Thoracic aorta (tissue), 2 donors: ENCODE measurements around the gene SF1. TPM values are rescaled to one million over a fixed set of nuclear protein-coding genes. Genes with fewer than 3 reads are reported as not detected.

ENCODE experiments used
- ATAC-seq: fragments of 150-250 bp; one replicate; pipeline ENCODE4 v1.8.0; 2017; ENCODE audit warnings: low read depth; ENCODE audit not compliant: insufficient number of reproducible peaks, low FRiP score
- DNase-seq: peaks from one replicate; pipeline ENCODE4 v3.0.0-alpha.2; 2020; ENCODE audit warnings: low spot score
- H3K27ac ChIP-seq, 2 donors: fragments of 200-600 bp; sonication (generic); 1 replicate in 1 of 2; 2 replicates in 1 of 2; pipeline ENCODE4 v1.5.1; 2016; ENCODE audit warnings: mild to moderate bottlenecking in 2 of 2, moderate library complexity in 2 of 2
- H3K27me3 ChIP-seq: fragments of 200-600 bp; sonication (generic); replicated peaks from 2 replicates; pipeline ENCODE4 v1.6.0; 2016; ENCODE audit warnings: mild to moderate bottlenecking; ENCODE audit not compliant: insufficient read depth
- H3K36me3 ChIP-seq: fragments of 200-600 bp; sonication (generic); one replicate; pipeline ENCODE4 v1.5.1; 2016
- H3K4me1 ChIP-seq, 2 donors: fragments of 200-600 bp; sonication (generic); 1 replicate in 1 of 2; 2 replicates in 1 of 2; pipeline versions ENCODE4 v1.5.1 to v1.6.0; 2016; ENCODE audit warnings: low read depth in 2 of 2, mild to moderate bottlenecking in 1 of 2; ENCODE audit not compliant: control insufficient read depth in 1 of 2
- H3K4me3 ChIP-seq: fragments of 200-600 bp; sonication (generic); 2 replicates; pipeline ENCODE4 v1.5.1; 2016; ENCODE audit warnings: mild to moderate bottlenecking
- H3K9me3 ChIP-seq: fragments of 200-600 bp; sonication (generic); 2 replicates; pipeline ENCODE4 v1.5.1; 2016
- CTCF ChIP-seq: fragments of 200-600 bp; sonication (generic); IDR thresholded peaks from one replicate; pipeline ENCODE4 v1.5.1; 2019; ENCODE audit warnings: antibody characterized with exemption
- total RNA-seq, 2 donors: library from RNA; depleted of rRNA; stranded (reverse); fragments of >200 nt; gene quantifications; one replicate each; pipeline versions ENCODE4 v1.1.0 to v1.2.3, GENCODE V29; 2016

The SF1 gene
- total RNA-seq, 2 donors from 2014 or later, result 250 to 512 TPM

GRCh38 chr11:64800303-64801157 lies 22.2 kb upstream of the SF1 start:
- no peaks in the 10 kb centered on the region for H3K27me3 ChIP-seq
- H3K36me3 ChIP-seq, result peaks cover 4% of the 10 kb centered on the region
- no peak for ATAC-seq
- H3K27ac ChIP-seq, result no peak overlapping the region
- no peak for TF ChIP-seq CTCF
- H3K9me3 ChIP-seq, result no peaks in the 10 kb centered on the region
- no peak overlapping the region for H3K4me3 ChIP-seq
- H3K4me1 ChIP-seq, result peaks cover 21 to 27% of the 10 kb centered on the region in 2 donors
- no peak for DNase-seq

DNA sequence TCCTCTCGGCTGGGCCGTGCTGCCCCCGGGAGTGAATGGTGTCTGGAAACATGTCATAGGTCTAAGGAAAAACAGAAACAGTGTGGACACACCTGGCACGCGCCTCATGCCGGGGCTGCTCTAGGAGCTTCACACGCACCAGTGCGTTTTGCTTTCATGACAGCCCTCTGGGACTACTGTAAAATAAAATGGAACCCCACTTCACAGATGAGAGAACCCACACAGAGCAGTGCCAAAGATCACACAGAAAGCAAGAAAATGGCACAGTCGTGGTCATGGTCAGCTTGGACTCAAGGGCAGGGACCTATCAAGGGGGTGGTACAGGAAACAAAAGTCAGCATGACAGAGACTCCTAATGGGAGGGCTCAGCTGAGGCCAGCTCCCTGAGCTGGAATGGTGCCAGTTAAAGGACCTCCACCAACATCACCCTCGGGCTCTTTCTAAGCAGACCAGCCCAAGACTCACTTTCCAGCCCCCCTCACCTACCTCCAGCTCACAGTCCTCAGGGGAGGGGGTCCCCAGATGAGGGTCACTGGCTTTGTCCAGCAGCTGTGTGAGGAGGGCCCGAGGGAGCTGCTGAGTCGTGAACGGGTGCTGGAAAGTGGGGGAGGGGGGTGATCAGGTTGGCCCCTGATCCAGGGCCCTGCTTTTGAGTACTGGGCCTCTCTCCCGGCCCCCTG lies 21.4 kb upstream of the SF1 start:
- DNase-seq (no peak), ATAC-seq (no peak)
- H3K36me3 ChIP-seq, result no peaks in the 10 kb centered on the region
- H3K4me1 ChIP-seq, result peaks cover 21 to 25% of the 10 kb centered on the region in 2 donors
- no peaks in the 10 kb centered on the region for H3K9me3 ChIP-seq
- H3K27ac ChIP-seq, result no peak overlapping the region
- no peak overlapping the region for H3K4me3 ChIP-seq
- no peaks in the 10 kb centered on the region for H3K27me3 ChIP-seq
- no peak for TF ChIP-seq CTCF

DNA sequence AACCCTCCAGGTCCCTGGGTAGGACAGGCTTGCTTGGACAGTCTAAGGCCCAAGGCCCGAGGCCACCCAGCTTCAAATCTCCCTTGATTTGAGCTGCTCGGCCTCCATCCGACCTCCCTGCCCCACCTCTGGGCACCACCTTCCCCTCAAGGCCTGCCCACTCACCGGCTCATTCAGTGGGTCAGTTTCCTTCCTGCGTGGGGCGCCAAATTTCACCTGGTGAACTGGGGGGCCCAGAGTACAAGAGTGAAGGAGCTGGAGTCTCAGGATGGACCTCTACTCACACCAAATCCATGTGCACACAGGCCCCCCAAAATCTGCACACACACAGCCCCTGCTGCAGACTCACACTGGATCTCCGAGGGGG lies 20.9 kb upstream of the SF1 start:
- Histone ChIP-seq H3K9me3 (no peaks in the 10 kb centered on the region), H3K27ac (no peak overlapping the region), H3K36me3 (no peaks in the 10 kb centered on the region), H3K4me3 (no peak overlapping the region), H3K27me3 (no peaks in the 10 kb centered on the region), H3K4me1 (peaks cover 16 to 20% of the 10 kb centered on the region in 2 donors)
- no peak for DNase-seq
- TF ChIP-seq CTCF, result no peak
- ATAC-seq, result no peak

DNA sequence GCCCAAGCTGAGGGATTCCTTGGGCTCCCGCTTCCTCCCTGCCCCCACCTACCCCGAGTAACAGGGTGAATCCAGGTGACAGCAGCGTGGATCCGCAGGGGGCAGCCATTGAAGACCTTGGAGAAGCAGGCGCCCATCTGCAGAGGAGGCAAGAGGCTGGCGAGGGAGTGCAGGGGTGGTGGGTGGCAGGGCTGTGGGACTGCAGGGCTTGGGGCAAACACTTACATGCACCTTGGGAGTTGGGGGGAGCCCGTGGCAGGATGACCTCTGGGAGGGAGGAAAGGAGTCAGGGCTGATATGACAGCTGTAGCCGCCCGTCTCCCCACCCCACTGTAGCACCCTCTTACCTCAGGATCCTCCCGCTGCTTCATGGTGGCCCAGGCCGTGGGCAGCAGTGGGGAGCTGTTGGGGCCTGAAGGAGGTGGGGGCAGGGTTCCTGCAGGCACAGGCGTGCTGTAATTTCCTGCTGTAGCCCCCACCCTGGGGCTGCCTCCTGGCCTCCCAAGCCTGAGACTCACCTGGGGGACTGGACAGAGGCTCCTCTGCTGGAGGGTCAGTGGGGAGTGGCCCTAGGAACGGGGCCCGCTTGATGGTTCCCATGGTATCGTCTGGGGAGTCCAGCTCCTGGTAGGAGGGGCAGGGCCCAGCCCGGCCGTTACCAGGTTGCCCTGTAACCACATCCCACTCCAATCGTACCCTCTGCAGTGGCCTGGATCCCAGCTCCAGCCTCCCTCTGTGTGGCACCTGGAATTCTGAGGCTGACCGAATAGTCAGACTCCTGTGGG lies 18.6 kb upstream of the SF1 start:
- no peaks in the 10 kb centered on the region for H3K36me3 ChIP-seq
- no peak overlapping the region for H3K27ac ChIP-seq
- no peak for ATAC-seq
- TF ChIP-seq CTCF, result no peak
- peaks cover 2 to 5% of the 10 kb centered on the region in 2 donors for H3K4me1 ChIP-seq
- no peak for DNase-seq
- no peaks in the 10 kb centered on the region for H3K27me3 ChIP-seq
- no peak overlapping the region for H3K4me3 ChIP-seq
- H3K9me3 ChIP-seq, result no peaks in the 10 kb centered on the region
